HG03439 (cell line): Measurements from ENCODE around the gene TNFRSF6B.
"Not testable (repeated sequence)": the region's sequence is repeated elsewhere in the genome, so short reads cannot be mapped to it uniquely, and the experiment has no call there.

Experiments used
- ATAC-seq: cut with Tn5 transposase; IDR thresholded peaks from one replicate; pipeline ENCODE4 v1.9.1; 2021; ENCODE audit warnings: mild to moderate bottlenecking, moderate library complexity; ENCODE audit not compliant: unreplicated experiment

Gene TNFRSF6B, protein sequence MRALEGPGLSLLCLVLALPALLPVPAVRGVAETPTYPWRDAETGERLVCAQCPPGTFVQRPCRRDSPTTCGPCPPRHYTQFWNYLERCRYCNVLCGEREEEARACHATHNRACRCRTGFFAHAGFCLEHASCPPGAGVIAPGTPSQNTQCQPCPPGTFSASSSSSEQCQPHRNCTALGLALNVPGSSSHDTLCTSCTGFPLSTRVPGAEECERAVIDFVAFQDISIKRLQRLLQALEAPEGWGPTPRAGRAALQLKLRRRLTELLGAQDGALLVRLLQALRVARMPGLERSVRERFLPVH

DNA sequence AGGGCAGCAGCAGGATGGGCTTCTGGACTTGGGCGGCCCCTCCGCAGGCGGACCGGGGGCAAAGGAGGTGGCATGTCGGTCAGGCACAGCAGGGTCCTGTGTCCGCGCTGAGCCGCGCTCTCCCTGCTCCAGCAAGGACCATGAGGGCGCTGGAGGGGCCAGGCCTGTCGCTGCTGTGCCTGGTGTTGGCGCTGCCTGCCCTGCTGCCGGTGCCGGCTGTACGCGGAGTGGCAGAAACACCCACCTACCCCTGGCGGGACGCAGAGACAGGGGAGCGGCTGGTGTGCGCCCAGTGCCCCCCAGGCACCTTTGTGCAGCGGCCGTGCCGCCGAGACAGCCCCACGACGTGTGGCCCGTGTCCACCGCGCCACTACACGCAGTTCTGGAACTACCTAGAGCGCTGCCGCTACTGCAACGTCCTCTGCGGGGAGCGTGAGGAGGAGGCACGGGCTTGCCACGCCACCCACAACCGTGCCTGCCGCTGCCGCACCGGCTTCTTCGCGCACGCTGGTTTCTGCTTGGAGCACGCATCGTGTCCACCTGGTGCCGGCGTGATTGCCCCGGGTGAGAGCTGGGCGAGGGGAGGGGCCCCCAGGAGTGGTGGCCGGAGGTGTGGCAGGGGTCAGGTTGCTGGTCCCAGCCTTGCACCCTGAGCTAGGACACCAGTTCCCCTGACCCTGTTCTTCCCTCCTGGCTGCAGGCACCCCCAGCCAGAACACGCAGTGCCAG, at the start of gene TNFRSF6B:
Gene TNFRSF6B (plus strand): TSS at position 25 of the 729 bp plus-strand sequence. CDS start 116 bp downstream, at position 141.
- ATAC-seq: no peak

DNA sequence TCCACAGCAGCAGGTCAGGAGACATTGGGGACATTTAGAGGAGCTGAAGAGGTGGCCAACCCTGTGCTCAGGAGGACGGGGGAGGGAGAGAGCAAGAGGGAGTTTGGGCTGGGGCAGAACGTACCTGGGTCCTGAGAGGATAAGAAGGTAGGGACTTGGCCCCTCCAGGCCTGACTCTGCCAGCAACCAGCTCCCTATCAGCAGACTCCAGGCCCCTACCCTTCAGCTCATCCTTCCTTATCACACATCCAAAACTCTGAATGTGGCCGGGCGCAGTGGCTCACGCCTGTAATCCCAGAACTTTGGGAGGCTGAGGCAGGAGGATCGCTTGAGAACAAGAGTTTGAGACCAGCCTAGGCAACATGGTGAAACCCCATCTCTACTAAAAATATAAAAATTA, 48.3 kb upstream of the TNFRSF6B start:
- ATAC-seq: no peak

DNA sequence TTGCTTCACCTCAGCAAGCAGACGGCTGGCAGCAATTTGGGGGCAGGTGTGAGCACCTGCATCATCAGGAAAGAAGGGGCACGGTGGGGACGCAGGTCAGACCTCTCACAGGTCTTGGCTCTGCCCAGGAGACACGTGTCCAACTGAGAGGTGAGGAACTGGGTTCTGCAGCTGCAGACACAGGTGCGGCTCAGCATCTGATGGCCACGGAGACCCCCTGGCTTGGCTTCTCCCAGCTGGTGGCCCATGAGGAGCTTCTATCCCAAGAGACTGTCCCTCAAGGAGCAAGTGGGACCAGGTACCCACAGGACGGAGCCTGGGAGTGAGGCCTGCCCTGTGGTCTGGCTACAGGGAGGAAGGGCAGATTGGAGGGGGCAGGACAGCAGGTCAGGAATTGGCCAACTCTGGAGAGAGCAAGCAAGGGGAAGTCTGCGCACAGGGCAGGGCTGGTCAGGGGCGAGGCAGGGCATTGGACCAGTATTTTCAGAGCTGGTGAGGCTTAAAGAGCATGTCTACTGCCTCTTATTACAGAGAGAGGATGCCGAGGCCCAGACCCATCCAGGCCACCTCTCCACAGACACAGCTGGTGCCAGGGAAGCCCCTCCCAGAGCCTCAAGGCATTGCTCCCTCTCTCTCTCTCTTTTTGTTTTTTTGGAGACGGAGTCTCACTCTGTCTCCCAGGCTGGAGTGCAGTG, 47.4 kb upstream of the TNFRSF6B start:
- no peak for ATAC-seq

DNA sequence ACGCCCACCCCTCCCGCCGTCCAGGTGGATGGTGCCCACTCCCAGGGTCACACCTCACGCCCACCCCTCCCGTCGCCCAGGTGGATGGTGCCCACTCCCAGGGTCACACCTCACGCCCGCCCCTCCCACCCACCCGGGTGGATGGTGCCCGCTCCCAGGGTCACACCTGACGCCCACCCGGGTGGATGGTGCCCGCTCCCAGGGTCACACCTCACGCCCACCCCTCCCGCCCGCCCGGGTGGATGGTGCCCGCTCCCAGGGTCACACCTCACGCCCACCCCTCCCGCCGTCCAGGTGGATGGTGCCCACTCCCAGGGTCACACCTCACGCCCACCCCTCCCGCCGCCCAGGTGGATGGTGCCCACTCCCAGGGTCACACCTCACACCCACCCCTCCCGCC, 46.0 kb upstream of the TNFRSF6B start:
- not testable (repeated sequence) for ATAC-seq

DNA sequence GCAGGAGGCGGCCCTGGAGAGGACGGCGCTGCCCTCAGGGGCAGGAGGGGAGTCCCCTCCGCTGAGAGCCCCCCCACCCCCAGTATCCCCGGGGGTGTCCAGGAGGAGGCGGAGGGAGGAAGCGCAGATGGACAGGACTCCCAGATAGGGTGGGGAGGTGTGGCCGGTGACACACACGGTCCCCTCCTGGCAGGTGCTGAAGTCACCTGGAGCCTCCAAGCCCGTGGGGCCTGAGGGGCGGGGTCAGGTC, 44.6 kb upstream of the TNFRSF6B start:
- no peak for ATAC-seq

DNA sequence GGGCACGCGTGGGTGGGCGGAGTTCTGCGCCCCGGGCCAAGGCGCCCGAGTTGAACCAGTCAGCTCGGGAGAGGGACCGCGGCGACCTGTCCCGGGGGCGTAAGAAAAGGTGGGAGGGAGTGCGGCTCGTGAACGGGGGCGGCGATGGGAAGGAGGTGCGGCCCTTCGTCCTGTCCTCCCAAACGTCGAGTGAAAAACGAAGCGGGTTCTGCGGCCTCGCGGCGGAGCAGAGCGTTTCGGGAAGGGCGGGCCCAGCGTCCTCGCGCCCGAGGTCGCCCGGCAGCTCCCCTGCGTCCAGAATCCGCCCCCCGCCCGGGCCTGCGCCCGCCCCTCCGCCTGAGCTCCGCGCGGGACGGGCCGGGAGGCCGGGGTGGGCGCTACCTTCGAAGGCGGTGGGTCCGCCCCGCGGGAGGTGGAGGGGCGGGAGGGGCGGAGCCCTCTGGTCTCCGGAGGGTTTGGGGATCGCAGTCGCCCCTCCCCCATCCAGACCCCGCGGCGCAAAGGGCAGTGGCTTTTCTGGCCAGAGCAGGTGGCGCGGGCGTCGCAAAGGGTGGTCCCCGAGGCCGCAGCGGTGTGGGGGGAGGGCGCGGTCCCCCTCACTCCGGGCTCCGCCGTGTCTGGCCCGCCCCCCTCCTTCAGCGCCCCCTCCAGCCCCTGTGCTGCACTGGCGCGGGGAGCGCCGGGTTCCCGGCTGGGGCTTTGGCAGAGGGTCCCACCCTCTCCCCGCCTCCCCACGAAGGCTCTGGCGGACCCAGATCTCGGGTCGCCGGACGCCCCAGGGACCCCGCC, 44.1 kb upstream of the TNFRSF6B start:
- ATAC-seq: no peak

DNA sequence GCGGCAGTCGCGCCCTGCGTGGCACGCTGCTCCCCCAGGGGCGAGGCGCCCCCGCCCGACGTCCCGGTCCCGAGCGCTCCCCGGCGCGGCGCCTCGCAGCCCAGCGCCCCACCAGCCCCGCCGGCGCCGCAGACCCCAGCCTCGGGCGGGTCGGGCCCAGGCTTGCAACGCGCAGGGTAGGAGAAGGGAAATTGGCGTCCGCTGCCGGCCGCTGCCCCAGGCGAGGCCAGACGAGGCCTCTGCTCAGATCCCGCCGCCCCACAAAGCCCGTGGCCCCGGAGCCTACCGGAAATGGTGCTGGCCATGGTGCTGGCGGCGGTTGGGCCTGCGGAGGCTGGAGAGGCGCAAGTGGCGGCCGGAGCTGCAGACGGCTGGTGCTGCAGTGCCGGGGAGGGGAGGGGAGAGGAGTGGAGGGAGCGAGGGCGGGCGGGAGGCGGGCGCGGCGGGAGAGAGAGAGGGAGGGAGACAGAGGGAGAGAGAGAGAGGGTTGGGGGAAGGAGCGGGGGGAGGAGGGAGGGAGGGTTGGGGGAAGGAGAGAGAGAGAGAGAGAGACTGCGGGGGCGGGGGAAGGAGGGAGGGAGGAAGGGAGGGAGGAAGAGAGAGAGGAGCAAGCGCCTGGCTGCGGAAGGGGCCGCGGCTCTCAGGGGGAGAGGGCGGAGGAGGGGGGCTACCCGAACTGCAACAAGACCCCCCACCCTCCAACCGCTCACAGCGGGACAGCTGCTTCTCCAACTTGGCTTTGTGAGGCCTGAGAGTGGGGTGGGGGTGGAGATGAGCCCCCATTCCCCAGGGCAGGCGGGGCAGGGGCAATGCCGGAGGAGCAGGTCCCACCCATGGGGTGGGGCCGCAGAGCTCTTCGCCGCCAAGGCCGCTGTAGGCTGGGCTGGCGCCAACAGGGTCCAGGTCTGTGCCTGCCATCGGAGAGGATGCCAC, 43.1 kb upstream of the TNFRSF6B start, which contains the start of gene STMN3:
Gene STMN3 (minus strand): TSS at position 384 of the 933 bp plus-strand sequence. CDS start 79 bp downstream, at position 305.
- no peak for ATAC-seq

DNA sequence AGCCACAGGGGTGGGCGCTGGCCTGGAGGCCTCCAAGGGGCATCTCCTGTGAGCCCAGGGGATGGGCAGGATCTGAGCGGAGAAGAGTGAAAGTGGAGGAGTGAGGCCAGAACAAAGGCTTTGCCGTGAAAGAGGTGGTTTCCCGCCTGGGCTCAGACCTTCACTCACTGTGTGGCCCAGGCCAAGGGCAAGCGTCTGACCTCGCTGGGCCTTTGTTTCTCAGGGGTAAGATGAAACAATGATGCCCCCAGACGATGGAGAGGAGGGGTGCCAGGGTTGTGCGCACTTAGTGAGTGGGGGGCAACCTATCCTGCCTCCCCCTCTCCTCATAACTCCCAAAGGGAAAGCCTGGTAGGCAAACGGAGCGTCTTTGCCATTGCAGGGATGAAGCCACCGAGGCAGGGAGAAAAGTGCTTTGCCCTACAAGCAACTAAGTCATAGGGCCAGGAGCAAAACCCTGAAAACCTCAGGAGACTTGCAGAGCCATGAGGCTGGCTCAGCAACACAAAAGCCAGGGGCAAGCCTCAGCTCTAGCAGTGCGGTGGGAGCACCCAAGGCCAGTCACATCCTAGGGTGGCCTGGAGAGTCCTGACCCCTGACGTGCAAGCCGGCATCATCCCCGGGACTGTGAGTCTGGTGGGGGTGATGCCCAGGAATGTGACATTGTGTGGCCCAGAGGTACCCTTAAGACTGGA, 42.3 kb upstream of the TNFRSF6B start:
- no peak for ATAC-seq

DNA sequence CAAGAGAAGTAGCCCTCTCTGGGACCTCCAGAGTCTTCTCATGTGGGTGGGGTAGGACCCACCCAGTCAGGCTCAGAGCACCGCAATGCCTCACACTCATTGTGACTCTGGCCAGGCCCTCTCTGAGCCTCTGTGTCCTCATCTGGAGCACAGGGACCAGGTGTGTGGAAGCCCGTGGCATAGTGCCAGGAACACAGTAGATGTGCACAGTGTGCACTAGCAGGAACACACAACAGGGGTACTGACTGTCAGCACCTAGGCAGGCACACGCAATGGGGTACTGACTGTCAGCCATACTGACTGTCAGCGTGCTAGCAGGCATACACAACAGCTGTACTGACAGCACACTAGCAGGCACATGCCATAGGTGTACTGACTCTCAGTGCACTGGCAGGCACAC, 41.2 kb upstream of the TNFRSF6B start:
- ATAC-seq: no peak

DNA sequence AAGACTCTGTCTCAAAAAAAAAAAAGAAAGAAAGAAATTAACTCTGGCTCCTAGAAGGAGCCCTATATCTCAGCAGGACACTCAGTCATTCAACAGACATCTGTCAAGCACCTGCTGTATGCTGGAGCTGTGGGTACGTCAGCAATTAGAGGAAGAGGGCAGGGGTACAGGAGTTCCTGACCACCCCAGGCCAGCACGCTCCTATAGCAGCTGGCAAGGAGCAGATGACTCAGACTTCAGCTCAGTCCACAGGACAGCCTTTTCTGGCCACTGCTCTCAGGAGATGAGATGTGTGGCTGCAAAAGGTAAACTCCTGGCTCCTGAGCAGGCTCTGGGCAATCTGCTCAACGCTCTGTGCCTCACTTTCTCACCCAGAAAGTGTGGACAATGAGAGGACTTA, 40.0 kb upstream of the TNFRSF6B start:
- no peak for ATAC-seq

DNA sequence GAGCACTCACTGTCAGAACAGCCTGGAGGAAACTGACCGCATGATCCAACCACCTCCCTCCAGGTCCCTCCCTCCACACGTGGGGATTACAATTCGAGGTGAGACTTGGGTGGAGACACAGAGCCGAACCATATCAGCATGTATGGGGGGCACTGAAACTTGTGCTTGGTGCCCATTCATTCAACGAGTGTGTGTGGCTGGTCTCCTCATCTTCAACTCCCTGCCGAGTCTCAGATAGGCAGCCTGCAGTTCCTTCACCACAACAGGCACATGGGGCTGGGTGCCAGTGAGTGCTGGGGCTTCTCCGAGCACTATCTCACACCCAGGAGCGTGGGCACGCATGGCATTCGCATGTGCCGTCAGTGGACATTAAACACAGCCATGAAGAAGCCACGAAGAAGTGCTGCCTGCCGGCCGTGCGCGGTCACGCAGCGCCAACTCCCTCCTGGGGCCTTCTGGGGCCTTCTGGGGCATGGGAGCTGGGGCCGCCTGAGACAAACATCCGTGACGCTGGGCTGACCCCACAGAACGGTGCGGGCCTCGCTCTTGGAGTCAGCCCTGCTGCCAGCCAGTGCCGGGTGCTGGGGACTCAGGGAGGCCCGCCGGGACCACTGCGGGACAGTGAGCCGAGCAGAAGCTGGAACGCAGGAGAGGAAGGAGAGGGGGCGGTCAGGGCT, 39.1 kb upstream of the TNFRSF6B start:
- ATAC-seq: no peak

DNA sequence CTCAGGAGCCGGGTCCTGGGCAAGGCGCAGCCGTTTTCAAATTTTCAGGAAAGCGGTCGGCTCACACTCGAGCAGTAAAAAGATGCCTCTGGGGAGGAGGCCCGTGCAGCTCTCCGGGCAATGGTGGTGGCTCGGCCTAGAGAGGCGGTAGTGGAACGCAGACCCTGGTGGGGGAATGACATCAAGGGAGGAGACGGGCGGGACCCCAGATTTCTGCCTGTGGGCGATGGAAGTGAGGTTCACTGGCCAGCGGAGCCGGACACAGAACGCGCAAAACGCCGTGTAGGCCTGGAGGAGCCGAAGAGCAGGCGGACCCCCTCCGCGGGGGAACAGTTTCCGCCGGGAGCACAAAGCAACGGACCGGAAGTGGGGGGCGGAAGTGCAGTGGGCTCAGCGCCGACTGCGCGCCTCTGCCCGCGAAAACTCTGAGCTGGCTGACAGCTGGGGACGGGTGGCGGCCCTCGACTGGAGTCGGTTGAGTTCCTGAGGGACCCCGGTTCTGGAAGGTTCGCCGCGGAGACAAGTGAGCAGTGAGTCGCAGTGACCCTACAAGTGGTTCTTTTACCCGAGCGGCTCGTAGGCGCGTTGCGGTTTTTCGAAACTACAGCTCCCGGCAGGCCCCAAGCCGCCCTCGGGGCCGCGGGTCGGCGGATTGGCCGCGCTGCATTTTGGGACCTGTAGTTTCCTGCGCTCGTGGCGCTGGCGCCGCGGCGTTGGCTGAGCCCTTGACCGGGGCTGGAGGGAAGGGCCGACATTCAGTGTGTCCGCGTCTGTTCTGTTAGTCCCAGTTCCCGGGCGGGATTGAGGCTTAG, 38.3 kb upstream of the TNFRSF6B start, which contains the start of gene RTEL1:
Gene RTEL1 (plus strand): TSS at position 376 of the 812 bp plus-strand sequence. CDS start 1,091 bp downstream, outside the sequence.
- ATAC-seq: peak; percentile 76

DNA sequence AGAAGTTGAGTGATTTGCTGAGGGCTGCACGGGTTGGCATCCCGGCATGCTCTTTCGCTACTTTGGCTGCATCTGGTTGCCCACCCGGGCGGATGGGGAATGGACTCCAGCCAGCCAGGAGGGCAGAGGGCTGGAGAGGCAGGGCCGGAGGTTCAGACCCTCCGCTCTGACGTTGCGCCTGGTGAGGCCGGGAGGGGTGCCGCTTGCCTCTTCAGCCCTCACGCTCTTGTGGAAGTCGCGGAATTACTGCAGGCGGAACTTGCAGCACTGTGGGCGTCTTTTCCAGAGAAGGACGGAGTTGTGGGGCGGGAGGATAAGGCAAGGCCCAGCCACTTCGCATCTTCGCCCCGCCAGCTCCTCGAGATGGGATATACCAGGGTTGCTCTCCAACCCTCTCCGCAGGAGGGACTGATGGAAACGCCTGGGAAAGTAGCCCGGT, 37.7 kb upstream of the TNFRSF6B start:
- no peak for ATAC-seq

DNA sequence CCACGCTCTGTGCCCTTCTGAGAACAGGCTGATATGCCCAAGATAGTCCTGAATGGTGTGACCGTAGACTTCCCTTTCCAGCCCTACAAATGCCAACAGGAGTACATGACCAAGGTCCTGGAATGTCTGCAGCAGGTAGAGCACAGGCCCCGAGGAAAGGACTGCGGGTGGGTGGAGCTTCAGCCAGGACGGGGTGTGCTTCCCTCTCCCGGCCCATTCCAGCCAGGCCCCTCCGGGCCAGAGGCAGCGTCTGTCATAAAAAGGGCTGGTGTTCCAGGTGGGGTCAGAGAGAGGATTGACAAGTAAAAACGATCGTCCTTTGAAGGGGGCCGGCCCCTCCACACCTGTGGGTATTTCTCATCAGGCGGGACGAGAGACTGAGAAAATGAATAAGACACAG, 37.1 kb upstream of the TNFRSF6B start:
- ATAC-seq: no peak

DNA sequence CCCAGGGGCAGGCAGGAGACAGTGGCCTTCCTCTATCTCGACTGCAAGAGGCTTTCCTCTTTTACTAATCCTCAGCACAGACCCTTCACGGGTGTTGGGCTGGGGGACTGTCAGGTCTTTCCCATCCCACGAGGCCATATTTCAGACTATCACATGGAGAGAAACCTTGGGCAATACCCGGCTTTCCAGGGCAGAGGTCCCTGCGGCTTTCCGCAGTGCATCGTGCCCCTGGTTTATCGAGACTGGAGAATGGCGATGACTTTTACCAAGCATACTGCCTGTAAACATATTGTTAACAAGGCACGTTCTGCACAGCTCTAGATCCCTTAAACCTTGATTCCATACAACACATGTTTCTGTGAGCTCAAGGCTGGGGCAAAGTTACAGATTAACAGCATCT, 36.3 kb upstream of the TNFRSF6B start:
- not testable (repeated sequence) for ATAC-seq

DNA sequence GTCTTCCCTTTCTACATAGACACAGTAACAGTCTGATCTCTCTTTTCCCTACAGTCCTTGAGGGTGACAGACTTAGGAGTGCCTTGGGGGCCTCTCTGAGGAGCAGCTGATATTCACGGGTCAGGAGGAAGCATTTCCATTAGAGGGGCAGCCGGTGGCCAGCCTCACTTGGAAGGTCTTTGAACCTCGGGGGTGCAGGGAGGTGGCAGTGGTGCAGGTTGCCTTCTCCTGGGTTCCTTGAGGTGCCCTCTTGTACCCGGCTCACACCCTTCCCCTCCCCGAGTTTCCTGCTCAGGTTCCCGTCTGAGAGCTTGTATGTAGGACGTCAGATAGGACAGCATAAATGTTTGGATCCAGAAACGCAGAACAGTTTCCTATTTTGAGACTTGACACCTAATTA, 35.8 kb upstream of the TNFRSF6B start:
- ATAC-seq: no peak

DNA sequence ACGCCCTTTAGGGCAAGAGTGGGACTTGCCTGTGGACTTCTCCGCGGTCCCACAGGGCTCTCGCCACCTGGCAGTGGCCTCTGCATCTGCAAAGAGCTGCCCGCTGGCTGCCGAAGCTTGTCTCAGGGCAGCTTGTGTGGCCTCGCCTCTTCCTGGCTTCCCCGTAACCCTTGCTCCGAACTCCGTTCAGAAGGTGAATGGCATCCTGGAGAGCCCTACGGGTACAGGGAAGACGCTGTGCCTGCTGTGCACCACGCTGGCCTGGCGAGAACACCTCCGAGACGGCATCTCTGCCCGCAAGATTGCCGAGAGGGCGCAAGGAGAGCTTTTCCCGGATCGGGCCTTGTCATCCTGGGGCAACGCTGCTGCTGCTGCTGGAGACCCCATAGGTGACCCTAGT, 35.3 kb upstream of the TNFRSF6B start:
- no peak for ATAC-seq
